Fibroblast of pulmonary artery (primary cell): Measurements from ENCODE around the gene LYRM9.

Experiments
- DNase-seq: peaks from one replicate; pipeline ENCODE4 v3.0.0-alpha.2; 2010; ENCODE audit warnings: low read depth
- H3K4me3 ChIP-seq: replicated peaks from 2 replicates; pipeline ENCODE4 v1.5.1; 2011; ENCODE audit warnings: low read depth, mild to moderate bottlenecking, control low read depth, low read length, moderate library complexity
- CTCF ChIP-seq: IDR thresholded peaks from 2 replicates; pipeline ENCODE4 v1.5.1; 2011; ENCODE audit warnings: mild to moderate bottlenecking, control low read depth, low read length, inconsistent platforms; ENCODE audit errors: missing control alignments

Gene LYRM9

GRCh38 chr17:27892866-27893769, at the start of gene LYRM9:
Gene LYRM9, minus strand, starts transcription at chr17:27893365. Its CDS starts 10,671 bp downstream, at chr17:27882694.
- peak; percentile 89 for DNase-seq
- TF ChIP-seq CTCF = peak; percentile 56

DNA sequence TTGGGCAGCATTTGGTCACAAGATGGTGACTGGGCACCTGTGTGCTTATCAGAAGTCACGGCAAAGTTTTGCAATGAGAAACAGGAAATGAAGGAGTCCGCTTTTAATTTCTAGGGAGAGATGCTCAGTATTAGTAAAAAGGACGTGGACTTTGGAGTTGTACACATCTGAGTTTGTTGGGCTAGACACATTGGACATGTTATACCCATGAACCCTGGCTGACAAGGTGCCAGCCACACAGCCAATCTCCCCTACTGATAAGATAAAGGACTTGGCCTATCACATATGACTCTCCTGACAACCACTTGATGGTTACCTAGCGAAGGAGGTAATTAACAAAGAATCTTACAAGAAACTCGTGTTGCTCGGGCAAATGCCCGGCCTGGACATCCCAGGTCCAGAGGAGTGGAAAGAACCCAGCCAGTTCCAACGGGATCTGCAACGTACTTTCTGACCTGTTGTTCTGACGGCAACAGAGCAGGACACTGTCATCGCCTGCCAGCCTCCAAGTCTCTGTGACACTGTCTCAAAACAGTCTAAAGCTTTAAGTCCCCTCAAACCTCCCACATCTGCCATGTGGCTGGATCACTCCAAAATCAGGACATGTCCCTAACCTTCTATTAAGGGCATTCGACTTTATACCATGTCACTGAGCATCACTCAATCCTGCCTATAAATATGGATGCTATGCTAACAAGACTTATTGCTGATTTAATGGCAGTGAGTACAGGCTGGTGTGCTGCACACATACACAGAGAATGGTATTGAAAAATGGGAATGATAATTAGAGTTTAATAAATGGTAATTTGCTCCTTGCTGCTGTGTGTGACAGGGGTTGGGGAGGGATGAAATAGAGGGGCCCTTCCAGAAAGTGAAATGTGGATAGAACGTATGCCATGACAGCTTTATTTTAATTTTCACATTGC, 47.6 kb upstream of the LYRM9 start:
- no peak overlapping the region for H3K4me3 ChIP-seq
- TF ChIP-seq CTCF = no peak
- DNase-seq = no peak

More at GRCh38 chr17:27892866-27893769, at the start of gene LYRM9:
- H3K4me3 ChIP-seq = peak within 1 kb of the TSS; percentile 56

- DNase-seq = no peak
- no peak overlapping the region for H3K4me3 ChIP-seq
These were observed 46.6 kb upstream of the LYRM9 start for GRCh38 chr17:27939474-27940465.

GRCh38 chr17:27938864-27939263, 45.7 kb upstream of the LYRM9 start:
- no peak overlapping the region for H3K4me3 ChIP-seq
- TF ChIP-seq CTCF = no peak
- DNase-seq = no peak

More at GRCh38 chr17:27939474-27940465, 46.6 kb upstream of the LYRM9 start:
- TF ChIP-seq CTCF = no peak

- TF ChIP-seq CTCF = no peak
- no peak for DNase-seq
These were observed 45.1 kb upstream of the LYRM9 start for GRCh38 chr17:27938241-27938640.

GRCh38 chr17:27937025-27937546, 43.9 kb upstream of the LYRM9 start:
- DNase-seq = no peak
- H3K4me3 ChIP-seq = no peak overlapping the region
- TF ChIP-seq CTCF = no peak

More at GRCh38 chr17:27938241-27938640, 45.1 kb upstream of the LYRM9 start:
- no peak overlapping the region for H3K4me3 ChIP-seq
